Measurements from ENCODE around the gene POLE.
"Not testable (repeated sequence)": the region's sequence is repeated elsewhere in the genome, so short reads cannot be mapped to it uniquely, and the experiment has no call there.

POLE gene

DNA sequence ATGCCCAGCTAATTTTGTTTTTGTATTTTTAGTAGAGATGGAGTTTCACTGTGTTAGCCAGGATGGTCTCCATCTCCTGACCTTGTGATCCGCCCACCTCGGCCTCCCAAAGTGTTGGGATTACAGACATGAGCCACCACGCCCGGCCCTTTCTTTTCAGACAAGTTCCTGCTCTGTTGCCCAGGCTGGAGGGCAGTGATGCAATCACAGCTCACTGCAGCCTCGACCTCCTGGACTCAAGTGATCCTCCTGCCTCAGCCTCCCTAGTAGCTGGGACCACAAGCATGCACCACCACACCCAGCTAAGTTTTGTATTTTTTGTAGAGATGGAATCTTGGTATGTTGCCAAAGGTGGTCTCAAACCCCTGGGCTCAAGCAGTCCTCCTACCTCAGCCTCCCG lies 87.6 kb downstream of the POLE start:
- not testable (repeated sequence) for H3K36me3 ChIP-seq (ENCODE audit: control insufficient read depth in 1 of 2, insufficient read depth in 2 of 2, low read depth in 1 of 2, low read length in 2 of 2); H3K79me1 ChIP-seq (replicated peaks; ENCODE audit: low read length, poor library complexity, severe bottlenecking); H2BK5ac ChIP-seq (ENCODE audit: low read depth, low read length, poor library complexity, severe bottlenecking); H3K4me2 ChIP-seq (ENCODE audit: low read length, poor library complexity, severe bottlenecking); DNase-seq; H3K18ac ChIP-seq (ENCODE audit: low read depth in 1 of 2, low read length in 2 of 2); H2BK12ac ChIP-seq (ENCODE audit: low read length in 2 of 2); H2BK120ac ChIP-seq (ENCODE audit: low read depth, low read length); H3K4ac ChIP-seq (ENCODE audit: low read depth in 1 of 2, low read length in 2 of 2); H2BK15ac ChIP-seq (ENCODE audit: low read depth, poor library complexity, severe bottlenecking); H3K14ac ChIP-seq (ENCODE audit: low read length in 2 of 2); H3K9ac ChIP-seq (ENCODE audit: low read length); H4K8ac ChIP-seq (ENCODE audit: low read length); H3K23ac ChIP-seq (ENCODE audit: low read length in 2 of 2); H2AFZ ChIP-seq (ENCODE audit: low read depth, low read length); H3K4me3 ChIP-seq (ENCODE audit: insufficient read depth in 1 of 2, low read depth in 1 of 2, low read length in 2 of 2); H3K27ac ChIP-seq (ENCODE audit: low read length, poor library complexity, severe bottlenecking); H3K9me3 ChIP-seq (ENCODE audit: control insufficient read depth, low read length); H4K91ac ChIP-seq (ENCODE audit: low read length); H2AK5ac ChIP-seq (ENCODE audit: low read length, severe bottlenecking)
- 85% methylated on average over 5 of the region's 6 CpGs for WGBS
- Histone ChIP-seq H3K27me3 (ENCODE audit: control insufficient read depth in 1 of 2, insufficient read depth in 1 of 2, low read length in 2 of 2) (peaks cover 18 to 64% of the 10 kb centered on the region in 2 experiments), H3K4me1 (ENCODE audit: control insufficient read depth, insufficient read depth, low read depth, low read length) (peaks cover 22% of the 10 kb centered on the region)

- H4K8ac ChIP-seq (ENCODE audit: low read length) = peak overlapping the region; percentile 57
Observed at GRCh38 chr12:132597333-132598316, 89.5 kb downstream of the POLE start.

DNA sequence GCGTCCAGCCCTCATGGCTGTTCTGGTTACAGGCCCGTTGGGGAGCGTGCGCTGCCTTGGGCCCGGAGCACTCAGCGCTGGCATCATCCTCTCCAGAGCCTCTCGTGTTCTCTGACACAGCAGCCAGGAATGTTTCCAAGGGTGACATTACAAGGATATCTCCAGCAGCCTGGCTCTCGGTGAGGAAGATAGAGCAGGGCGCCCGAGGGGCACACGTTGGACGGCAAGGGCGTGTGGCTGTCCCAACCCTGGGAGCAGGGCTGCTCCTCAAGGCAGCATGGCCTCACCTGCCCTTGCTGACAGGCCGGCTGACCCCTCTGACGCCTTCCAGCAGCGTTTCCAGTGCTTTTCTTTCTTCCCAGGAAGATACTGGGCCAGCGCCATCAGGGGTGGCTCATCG lies 91.1 kb downstream of the POLE start:
- H2BK15ac ChIP-seq (ENCODE audit: low read depth, poor library complexity, severe bottlenecking) = no peak overlapping the region
- H2BK12ac ChIP-seq (ENCODE audit: low read length in 2 of 2) = peak overlapping the region; percentile 14 to 65
- no peak overlapping the region for H2AFZ ChIP-seq (ENCODE audit: low read depth, low read length)
- no peak overlapping the region for H3K9ac ChIP-seq (ENCODE audit: low read length)
- peaks cover 19% of the 10 kb centered on the region for H3K4me1 ChIP-seq (ENCODE audit: control insufficient read depth, insufficient read depth, low read depth, low read length)
- H3K4me2 ChIP-seq (ENCODE audit: low read length, poor library complexity, severe bottlenecking) = no peak overlapping the region
- peaks cover 3 to 58% of the 10 kb centered on the region in 2 experiments for H3K27me3 ChIP-seq (ENCODE audit: control insufficient read depth in 1 of 2, insufficient read depth in 1 of 2, low read length in 2 of 2)
- DNase-seq = peak; percentile 82
- no peaks in the 10 kb centered on the region for H3K79me1 ChIP-seq (replicated peaks; ENCODE audit: low read length, poor library complexity, severe bottlenecking)
- no peak overlapping the region for H2BK120ac ChIP-seq (ENCODE audit: low read depth, low read length)
- no peak overlapping the region for H3K4me3 ChIP-seq (ENCODE audit: insufficient read depth in 1 of 2, low read depth in 1 of 2, low read length in 2 of 2)
- peak overlapping the region; percentile 45 to 61 for H3K18ac ChIP-seq (ENCODE audit: low read depth in 1 of 2, low read length in 2 of 2)
- H2BK5ac ChIP-seq (ENCODE audit: low read depth, low read length, poor library complexity, severe bottlenecking) = no peak overlapping the region
- peak overlapping the region; percentile 17 for H2AK5ac ChIP-seq (ENCODE audit: low read length, severe bottlenecking)
- peak overlapping the region; percentile 85 for H4K91ac ChIP-seq (ENCODE audit: low read length)
- H3K36me3 ChIP-seq (ENCODE audit: control insufficient read depth in 1 of 2, insufficient read depth in 2 of 2, low read depth in 1 of 2, low read length in 2 of 2) = no peaks in the 10 kb centered on the region
- no peaks in the 10 kb centered on the region for H3K9me3 ChIP-seq (ENCODE audit: control insufficient read depth, low read length)
- peak overlapping the region; percentile 42 to 57 for H3K4ac ChIP-seq (ENCODE audit: low read depth in 1 of 2, low read length in 2 of 2)
- no peak overlapping the region for H3K23ac ChIP-seq (ENCODE audit: low read length in 2 of 2)
- peak overlapping the region; percentile 33 for H3K27ac ChIP-seq (ENCODE audit: low read length, poor library complexity, severe bottlenecking)
- peak overlapping the region; percentile 33 for H4K8ac ChIP-seq (ENCODE audit: low read length)
- H3K14ac ChIP-seq (ENCODE audit: low read length in 2 of 2) = no peak overlapping the region
- WGBS = 55% methylated on average over 18 of the region's 18 CpGs

More at GRCh38 chr12:132597333-132598316, 89.5 kb downstream of the POLE start:
- Histone ChIP-seq H2BK15ac (ENCODE audit: low read depth, poor library complexity, severe bottlenecking) (no peak overlapping the region), H2AFZ (ENCODE audit: low read depth, low read length) (peak overlapping the region; percentile 72), H3K4ac (ENCODE audit: low read depth in 1 of 2, low read length in 2 of 2) (peak overlapping the region in 1 of 2 experiments; percentile 55), H2BK5ac (ENCODE audit: low read depth, low read length, poor library complexity, severe bottlenecking) (no peak overlapping the region), H3K36me3 (ENCODE audit: control insufficient read depth in 1 of 2, insufficient read depth in 2 of 2, low read depth in 1 of 2, low read length in 2 of 2) (no peaks in the 10 kb centered on the region), H3K27ac (ENCODE audit: low read length, poor library complexity, severe bottlenecking) (peak overlapping the region; percentile 57), H3K18ac (ENCODE audit: low read depth in 1 of 2, low read length in 2 of 2) (peak overlapping the region; percentile 1 to 78), H3K14ac (ENCODE audit: low read length in 2 of 2) (peak overlapping the region in 1 of 2 experiments; percentile 97), H2BK12ac (ENCODE audit: low read length in 2 of 2) (peak overlapping the region in 1 of 2 experiments; percentile 73), H3K79me1 (replicated peaks; ENCODE audit: low read length, poor library complexity, severe bottlenecking) (no peaks in the 10 kb centered on the region), H3K23ac (ENCODE audit: low read length in 2 of 2) (peak overlapping the region in 1 of 2 experiments; percentile 52), H3K4me3 (ENCODE audit: insufficient read depth in 1 of 2, low read depth in 1 of 2, low read length in 2 of 2) (peak overlapping the region in 1 of 2 experiments; percentile 77), H4K91ac (ENCODE audit: low read length) (peak overlapping the region; percentile 30), H3K9ac (ENCODE audit: low read length) (peak overlapping the region; percentile 63), H3K4me2 (ENCODE audit: low read length, poor library complexity, severe bottlenecking) (peak overlapping the region; percentile 58), H3K27me3 (ENCODE audit: control insufficient read depth in 1 of 2, insufficient read depth in 1 of 2, low read length in 2 of 2) (peaks cover 10 to 62% of the 10 kb centered on the region in 2 experiments), H2AK5ac (ENCODE audit: low read length, severe bottlenecking) (no peak overlapping the region), H2BK120ac (ENCODE audit: low read depth, low read length) (no peak overlapping the region), H3K4me1 (ENCODE audit: control insufficient read depth, insufficient read depth, low read depth, low read length) (peaks cover 22% of the 10 kb centered on the region), H3K9me3 (ENCODE audit: control insufficient read depth, low read length) (no peaks in the 10 kb centered on the region)
- 8% methylated on average over 23 of the region's 58 CpGs for WGBS
- DNase-seq = peak; percentile 68

DNA sequence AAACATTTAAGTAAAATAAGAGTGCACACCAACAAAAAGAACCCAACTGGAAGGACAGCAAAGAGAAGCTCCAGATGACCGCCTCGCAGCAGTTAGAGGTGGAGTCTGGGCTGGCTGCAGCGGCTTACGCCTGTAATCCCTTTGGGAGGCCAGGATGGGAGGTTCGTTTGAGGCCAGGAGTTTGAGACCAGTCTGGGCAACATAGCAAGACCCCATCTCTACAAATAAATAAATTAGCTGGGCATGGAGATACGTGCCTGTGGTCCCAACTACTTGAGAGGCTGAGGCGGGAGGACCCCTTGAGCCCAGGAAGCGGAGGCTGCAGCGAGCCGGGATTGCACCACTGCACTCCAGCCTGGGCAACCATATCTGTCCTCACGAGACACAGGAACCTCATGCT lies 92.0 kb downstream of the POLE start:
- Histone ChIP-seq H4K8ac (ENCODE audit: low read length) (no peak overlapping the region), H3K36me3 (ENCODE audit: control insufficient read depth in 1 of 2, insufficient read depth in 2 of 2, low read depth in 1 of 2, low read length in 2 of 2) (no peaks in the 10 kb centered on the region), H3K14ac (ENCODE audit: low read length in 2 of 2) (no peak overlapping the region), H3K9ac (ENCODE audit: low read length) (no peak overlapping the region), H3K9me3 (ENCODE audit: control insufficient read depth, low read length) (no peaks in the 10 kb centered on the region), H3K4me2 (ENCODE audit: low read length, poor library complexity, severe bottlenecking) (no peak overlapping the region), H3K27me3 (ENCODE audit: control insufficient read depth in 1 of 2, insufficient read depth in 1 of 2, low read length in 2 of 2) (peaks cover 0 to 57% of the 10 kb centered on the region in 2 experiments), H3K4ac (ENCODE audit: low read depth in 1 of 2, low read length in 2 of 2) (no peak overlapping the region), H2BK15ac (ENCODE audit: low read depth, poor library complexity, severe bottlenecking) (no peak overlapping the region), H3K4me3 (ENCODE audit: insufficient read depth in 1 of 2, low read depth in 1 of 2, low read length in 2 of 2) (no peak overlapping the region), H2AK5ac (ENCODE audit: low read length, severe bottlenecking) (no peak overlapping the region), H3K4me1 (ENCODE audit: control insufficient read depth, insufficient read depth, low read depth, low read length) (peaks cover 14% of the 10 kb centered on the region), H2AFZ (ENCODE audit: low read depth, low read length) (no peak overlapping the region), H3K27ac (ENCODE audit: low read length, poor library complexity, severe bottlenecking) (no peak overlapping the region), H2BK120ac (ENCODE audit: low read depth, low read length) (no peak overlapping the region), H3K79me1 (replicated peaks; ENCODE audit: low read length, poor library complexity, severe bottlenecking) (no peaks in the 10 kb centered on the region), H2BK5ac (ENCODE audit: low read depth, low read length, poor library complexity, severe bottlenecking) (no peak overlapping the region), H3K23ac (ENCODE audit: low read length in 2 of 2) (no peak overlapping the region), H3K18ac (ENCODE audit: low read depth in 1 of 2, low read length in 2 of 2) (no peak overlapping the region), H4K91ac (ENCODE audit: low read length) (no peak overlapping the region), H2BK12ac (ENCODE audit: low read length in 2 of 2) (no peak overlapping the region)
- no peak for DNase-seq
- WGBS = 88% methylated on average over 11 of the region's 11 CpGs
